Measurements from ENCODE around the gene TOGARAM1. TPM values are rescaled to one million over a fixed set of nuclear protein-coding genes. Genes with fewer than 3 reads are reported as not detected.
A peak's percentile ranks its signal among the peaks of the same experiment; 100 is the strongest.

TOGARAM1 gene, protein sequence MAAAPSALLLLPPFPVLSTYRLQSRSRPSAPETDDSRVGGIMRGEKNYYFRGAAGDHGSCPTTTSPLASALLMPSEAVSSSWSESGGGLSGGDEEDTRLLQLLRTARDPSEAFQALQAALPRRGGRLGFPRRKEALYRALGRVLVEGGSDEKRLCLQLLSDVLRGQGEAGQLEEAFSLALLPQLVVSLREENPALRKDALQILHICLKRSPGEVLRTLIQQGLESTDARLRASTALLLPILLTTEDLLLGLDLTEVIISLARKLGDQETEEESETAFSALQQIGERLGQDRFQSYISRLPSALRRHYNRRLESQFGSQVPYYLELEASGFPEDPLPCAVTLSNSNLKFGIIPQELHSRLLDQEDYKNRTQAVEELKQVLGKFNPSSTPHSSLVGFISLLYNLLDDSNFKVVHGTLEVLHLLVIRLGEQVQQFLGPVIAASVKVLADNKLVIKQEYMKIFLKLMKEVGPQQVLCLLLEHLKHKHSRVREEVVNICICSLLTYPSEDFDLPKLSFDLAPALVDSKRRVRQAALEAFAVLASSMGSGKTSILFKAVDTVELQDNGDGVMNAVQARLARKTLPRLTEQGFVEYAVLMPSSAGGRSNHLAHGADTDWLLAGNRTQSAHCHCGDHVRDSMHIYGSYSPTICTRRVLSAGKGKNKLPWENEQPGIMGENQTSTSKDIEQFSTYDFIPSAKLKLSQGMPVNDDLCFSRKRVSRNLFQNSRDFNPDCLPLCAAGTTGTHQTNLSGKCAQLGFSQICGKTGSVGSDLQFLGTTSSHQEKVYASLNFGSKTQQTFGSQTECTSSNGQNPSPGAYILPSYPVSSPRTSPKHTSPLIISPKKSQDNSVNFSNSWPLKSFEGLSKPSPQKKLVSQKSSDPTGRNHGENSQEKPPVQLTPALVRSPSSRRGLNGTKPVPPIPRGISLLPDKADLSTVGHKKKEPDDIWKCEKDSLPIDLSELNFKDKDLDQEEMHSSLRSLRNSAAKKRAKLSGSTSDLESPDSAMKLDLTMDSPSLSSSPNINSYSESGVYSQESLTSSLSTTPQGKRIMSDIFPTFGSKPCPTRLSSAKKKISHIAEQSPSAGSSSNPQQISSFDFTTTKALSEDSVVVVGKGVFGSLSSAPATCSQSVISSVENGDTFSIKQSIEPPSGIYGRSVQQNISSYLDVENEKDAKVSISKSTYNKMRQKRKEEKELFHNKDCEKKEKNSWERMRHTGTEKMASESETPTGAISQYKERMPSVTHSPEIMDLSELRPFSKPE (N-terminal part only)
- 4.4 and 6.8 TPM in 2 replicates for total RNA-seq (2014; rRNA removed; shearing (Covaris generic))

DNA sequence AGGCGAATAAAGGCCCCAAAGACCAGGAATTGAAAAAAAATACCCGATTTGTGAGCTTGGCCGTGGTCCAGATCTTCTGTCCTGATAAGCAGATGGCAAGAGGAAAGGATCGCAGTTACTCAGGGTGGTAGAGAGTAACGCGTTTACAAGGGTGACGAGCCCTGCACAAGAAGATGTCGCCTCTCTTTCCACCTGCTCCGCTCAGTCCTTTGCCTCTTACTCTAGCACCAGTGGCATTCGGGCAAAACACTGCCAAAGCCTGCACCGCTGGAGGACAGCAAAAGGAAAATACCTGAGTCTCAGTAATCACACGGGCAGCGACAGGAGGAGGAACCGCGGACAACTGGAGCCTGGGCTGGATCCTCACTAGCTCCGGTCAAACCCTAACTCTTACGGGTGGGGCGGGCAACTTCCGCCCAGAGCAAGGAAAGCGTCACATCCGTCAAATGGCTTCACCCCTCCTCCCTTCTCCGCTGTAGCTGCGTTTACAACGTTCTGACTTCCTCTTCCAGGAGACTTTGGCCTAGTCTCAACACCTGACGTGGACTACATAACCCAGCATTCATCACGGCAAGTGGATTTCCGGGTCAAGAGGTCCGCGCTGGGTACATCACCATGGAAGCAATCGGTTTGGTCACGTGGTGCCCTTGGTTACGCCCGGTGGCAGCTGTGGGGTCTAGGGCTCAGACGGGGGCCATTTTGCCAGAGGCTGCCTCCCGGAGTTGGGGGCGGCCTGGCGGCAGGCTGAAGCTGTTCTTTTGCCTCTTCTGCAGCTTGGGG lies at the start of gene TOGARAM1, which contains the start of gene KLHL28:
Gene TOGARAM1, plus strand, starts transcription at position 637 of the 780 bp plus-strand sequence. CDS start 232 bp downstream, outside the sequence.
Gene KLHL28, minus strand, starts transcription at position 394 of the 780 bp plus-strand sequence. CDS start 16,019 bp downstream, outside the sequence.
- in situ Hi-C loops (cut with HindIII; ENCODE audit: low sequenced_read_pairs), result no loop called here
- peak; percentile 100 for DNase-seq (ENCODE audit: low spot score)

DNA sequence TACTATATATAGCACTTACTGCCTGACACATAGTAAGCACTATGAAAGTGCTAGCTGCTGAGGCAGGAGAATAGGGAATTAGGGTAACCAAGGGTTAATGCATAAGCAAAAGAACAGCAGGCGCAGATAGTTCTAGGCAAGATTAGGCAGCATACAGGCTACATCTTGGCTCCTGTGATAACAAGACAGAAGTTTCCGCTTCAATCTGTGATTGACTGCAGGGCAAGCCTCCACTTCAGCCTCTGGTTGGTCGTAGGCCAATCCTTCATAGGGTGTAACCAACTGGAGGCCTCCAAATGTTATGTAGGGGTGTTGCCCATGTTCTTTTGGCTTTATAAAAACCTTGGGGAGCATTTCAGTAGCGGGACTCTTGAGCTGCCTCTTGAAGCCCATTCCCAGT lies 47.1 kb upstream of the TOGARAM1 start:
- in situ Hi-C loops (cut with HindIII; ENCODE audit: low sequenced_read_pairs), result no loop called here
- no peak for DNase-seq (ENCODE audit: low spot score)

DNA sequence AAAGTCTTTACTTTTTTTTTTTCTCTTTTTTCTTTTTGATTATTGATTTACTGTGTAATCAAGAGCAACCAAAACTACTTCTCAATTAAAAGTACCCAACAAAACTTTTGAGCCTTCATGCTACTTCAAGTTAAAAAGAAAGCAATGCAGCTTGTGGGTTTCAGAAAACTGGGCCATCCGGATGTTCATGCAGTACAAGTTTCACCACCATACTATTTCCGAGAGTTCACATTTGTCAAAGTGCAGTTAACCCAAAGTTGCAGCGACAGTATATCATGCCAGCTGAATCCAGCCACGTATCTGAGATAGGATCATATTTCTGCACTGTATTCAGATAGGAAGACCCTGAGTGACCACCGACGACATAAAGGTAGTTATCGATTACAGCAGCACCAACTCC lies 33.2 kb upstream of the TOGARAM1 start:
- in situ Hi-C loops (cut with HindIII; ENCODE audit: low sequenced_read_pairs), result no loop called here

DNA sequence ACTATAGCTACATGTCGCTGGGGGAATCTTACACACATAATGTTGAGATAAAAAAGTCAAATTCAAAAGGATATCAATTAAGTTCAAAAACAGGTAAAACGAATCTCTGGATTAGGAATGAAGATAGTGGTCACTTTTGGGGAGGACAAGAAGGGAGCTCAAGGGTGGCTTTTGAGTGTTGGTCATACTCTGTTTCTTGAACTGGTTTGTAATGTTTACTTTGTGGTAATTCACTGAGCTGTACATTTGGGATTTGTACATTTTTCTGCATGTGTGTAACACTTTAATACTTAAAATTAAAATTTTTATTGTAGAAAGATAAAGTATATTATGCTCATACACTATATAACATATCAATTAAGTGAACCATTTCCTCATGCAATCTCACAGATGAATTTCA lies 26.8 kb upstream of the TOGARAM1 start:
- in situ Hi-C loops (cut with HindIII; ENCODE audit: low sequenced_read_pairs), result no loop called here
- DNase-seq (ENCODE audit: low spot score), result no peak

More for the DNA sequence above, 33.2 kb upstream of the TOGARAM1 start:
- no peak for DNase-seq (ENCODE audit: low spot score)

DNA sequence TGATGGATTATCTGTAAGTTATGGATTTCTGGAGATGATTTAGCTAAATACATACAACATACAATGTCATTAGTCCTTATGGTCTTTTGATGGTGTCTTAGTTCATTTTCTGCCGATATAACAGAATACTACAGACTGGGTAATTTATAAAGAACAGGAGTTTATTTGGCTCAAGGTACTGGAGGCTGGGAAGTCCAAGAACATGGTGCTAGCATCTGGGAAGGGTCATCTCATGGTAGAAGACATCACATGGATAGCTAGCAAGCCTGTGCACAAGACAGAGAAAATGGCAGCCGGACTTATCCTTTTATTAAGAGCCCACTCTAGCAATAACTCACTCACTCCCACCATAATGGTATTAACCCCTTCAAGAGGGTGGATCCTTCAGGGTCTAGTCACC lies 24.4 kb upstream of the TOGARAM1 start:
- in situ Hi-C loops (cut with HindIII; ENCODE audit: low sequenced_read_pairs), result no loop called here
- no peak for DNase-seq (ENCODE audit: low spot score)

DNA sequence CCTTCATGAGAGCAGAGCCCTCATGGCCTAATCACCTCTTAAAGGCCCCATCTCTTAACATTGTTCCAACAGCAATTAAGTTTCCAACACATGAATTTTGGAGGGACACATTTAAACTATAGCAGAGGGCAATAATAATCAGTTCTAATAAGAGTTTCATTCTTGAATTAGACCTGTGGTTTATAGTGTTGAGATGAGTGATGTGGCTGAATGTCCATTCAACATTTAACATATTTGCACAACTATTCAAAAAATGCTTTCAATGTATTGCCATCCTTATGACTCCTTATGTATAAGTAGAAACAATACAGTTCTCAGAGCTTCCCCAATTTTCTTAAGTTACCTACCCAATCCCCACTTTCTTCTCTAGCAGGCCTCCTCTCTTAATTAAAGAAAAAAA lies 21.8 kb upstream of the TOGARAM1 start:
- in situ Hi-C loops (cut with HindIII; ENCODE audit: low sequenced_read_pairs), result no loop called here
- DNase-seq (ENCODE audit: low spot score), result no peak

DNA sequence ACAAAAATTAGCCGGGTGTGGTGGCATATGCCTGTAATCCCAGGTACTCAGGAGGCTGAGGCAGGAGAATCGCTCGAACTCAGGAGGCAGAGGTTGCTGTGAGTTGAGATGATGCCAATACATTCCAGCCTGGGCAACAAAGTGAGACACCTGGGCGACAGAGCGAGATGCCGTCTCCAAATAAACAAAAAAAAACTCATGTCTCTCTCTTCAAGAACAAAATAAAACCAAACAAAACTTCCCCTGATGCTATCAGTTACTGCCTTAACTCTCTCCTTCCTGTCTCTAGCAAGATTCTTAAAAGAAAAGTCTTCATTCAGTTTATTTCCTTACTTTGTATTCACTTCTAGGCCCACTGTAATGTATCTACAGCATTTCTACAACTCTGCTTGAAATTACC lies 21.0 kb upstream of the TOGARAM1 start:
- DNase-seq (ENCODE audit: low spot score), result no peak
- in situ Hi-C loops (cut with HindIII; ENCODE audit: low sequenced_read_pairs), result no loop called here

DNA sequence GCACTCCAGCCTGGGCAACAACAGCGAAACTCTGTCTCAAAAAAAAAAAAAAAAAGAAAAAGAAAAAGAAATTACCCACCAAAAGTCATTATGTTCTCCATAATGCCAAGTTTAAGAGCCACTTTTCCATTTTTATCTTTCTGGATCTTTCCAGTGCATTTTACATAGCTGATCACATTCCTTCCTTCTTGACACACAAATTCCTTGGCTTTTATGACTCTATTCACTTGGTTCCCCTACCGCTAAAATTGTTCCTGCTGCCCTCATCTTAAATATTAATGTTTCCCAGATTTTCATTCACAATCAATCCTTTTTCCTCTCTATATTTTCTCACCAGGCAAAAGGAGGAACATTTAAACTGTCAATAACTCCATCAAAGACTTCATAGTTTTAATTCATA lies 20.4 kb upstream of the TOGARAM1 start:
- DNase-seq (ENCODE audit: low spot score), result no peak
- in situ Hi-C loops (cut with HindIII; ENCODE audit: low sequenced_read_pairs), result no loop called here

DNA sequence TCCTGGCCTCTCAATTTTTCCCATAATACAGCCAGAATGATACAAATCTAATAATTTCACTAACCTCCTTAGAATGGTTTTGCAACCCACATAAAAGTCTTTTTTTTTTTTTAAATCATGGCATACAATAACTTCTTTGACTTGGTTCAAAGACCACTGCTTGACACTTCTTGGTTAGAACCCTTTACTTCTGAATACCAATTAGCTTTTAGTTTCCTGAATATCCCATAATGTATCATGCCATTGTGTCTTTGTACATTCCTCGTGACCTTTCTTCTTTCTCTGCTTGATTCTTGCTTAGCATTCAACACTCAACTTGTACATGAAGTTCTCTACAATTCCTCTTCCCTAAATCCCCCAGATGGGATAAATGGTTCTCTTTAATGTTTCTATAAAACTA lies 19.6 kb upstream of the TOGARAM1 start:
- no peak for DNase-seq (ENCODE audit: low spot score)
- in situ Hi-C loops (cut with HindIII; ENCODE audit: low sequenced_read_pairs), result no loop called here

DNA sequence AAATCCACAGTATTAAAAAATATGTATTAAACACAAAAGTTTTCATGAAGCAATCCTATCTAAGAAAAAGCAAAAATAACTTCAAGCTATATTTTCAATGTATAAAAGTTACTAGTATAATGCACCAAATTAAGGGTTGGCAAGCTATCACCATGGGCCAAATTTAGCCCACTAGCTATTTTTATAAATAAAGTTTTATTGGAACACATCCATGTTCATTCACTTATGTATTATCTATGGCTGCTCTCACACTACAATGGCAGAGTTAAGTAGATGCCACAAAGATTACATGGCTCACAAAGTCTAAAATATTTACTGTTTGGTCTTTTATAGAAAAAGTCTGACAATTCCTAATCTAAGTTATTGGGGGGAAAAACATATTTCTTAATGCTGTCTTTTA lies 17.9 kb upstream of the TOGARAM1 start:
- in situ Hi-C loops (cut with HindIII; ENCODE audit: low sequenced_read_pairs), result no loop called here

DNA sequence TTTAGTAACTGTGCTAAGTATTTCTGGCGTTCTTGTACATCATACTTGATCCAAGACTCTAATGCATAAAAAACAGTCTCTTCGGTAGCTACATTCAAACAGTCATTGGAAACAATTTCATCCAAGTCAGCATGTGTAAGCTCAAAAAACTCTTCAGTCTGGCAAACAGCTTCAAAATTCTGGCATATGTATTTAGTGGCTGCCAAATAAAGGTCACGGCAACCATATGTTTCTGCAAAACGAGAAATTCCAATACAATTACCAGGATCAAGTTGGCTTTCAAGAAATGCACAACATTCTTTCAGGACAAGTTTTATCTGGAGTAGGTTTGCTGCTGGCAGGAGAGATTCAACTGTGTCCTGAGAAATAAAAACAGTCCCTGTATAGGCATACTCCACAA lies 16.7 kb upstream of the TOGARAM1 start:
- in situ Hi-C loops (cut with HindIII; ENCODE audit: low sequenced_read_pairs), result no loop called here
- DNase-seq (ENCODE audit: low spot score), result peak; percentile 58

More for the DNA sequence above, 17.9 kb upstream of the TOGARAM1 start:
- no peak for DNase-seq (ENCODE audit: low spot score)

DNA sequence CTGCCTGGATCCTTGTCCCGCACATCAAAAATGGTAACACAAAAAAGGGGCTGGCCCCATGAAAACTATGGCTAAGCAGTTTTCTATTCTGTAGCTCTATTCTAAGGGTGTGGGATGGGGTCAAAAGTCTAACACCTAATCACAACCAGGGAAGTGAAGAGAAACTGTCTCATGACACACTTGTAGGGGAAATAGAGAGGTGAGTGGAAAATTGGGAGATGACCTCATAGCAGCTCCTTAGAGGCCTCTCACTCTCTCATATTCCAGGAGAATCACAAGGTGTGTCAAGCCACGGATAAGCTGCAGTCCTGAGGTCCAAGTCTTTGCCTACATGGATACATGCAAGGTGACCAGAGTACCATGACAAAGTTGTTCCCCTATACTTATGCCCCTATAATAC lies 10.9 kb upstream of the TOGARAM1 start:
- in situ Hi-C loops (cut with HindIII; ENCODE audit: low sequenced_read_pairs), result no loop called here
- DNase-seq (ENCODE audit: low spot score), result no peak

DNA sequence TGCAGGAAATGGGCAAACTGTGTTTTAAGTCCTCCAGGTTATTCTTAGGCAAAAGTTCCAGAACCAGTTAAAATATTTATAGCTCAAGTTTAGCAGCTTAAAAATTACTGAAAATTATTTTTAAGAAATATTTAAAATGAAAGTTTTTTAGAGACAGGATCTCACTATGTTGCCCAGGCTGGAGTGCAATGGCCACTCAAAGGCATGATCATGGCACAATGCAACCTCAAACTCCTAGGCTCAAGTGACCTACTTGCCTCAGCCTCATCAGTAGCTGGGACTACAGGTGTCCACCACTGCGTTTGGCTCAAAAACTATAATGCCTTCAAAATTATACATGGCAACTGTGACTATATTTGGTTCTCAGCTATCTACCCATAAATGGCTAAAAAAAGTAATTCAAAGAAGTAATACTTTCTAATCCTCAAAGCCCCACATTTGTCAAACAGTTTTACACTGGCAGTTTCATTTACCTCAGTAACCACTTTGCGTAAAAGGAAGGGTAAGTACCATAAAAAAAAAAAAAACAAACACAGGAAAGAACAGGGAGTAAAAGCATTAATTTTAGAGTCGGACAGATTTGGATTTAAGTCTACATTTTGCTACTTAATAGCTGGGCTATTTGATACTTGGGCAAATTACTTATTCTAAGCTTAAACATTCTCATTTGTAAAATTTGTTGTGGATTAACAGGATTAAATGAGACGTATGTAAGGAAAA lies 9.4 kb upstream of the TOGARAM1 start:
- in situ Hi-C loops (cut with HindIII; ENCODE audit: low sequenced_read_pairs), result no loop called here
- no peak for DNase-seq (ENCODE audit: low spot score)

DNA sequence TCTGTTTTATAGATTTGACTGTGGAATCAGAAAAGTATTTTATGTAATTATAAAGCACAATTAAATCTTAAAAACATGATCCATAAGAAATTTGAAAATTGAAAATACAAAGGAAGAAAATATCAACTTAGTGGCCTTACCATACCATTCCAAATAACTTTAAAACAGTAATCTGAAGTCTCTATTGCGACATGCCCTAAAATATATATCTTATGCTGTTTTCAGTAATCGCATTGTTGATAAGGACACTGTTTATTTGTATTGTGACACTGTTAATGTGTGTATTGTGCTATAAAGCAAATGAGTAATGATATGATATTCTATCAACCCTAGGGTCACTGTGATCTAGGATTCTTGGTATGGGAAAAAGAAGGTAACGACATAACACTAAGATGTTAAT lies 7.2 kb upstream of the TOGARAM1 start:
- in situ Hi-C loops (cut with HindIII; ENCODE audit: low sequenced_read_pairs), result no loop called here
- DNase-seq (ENCODE audit: low spot score), result no peak

DNA sequence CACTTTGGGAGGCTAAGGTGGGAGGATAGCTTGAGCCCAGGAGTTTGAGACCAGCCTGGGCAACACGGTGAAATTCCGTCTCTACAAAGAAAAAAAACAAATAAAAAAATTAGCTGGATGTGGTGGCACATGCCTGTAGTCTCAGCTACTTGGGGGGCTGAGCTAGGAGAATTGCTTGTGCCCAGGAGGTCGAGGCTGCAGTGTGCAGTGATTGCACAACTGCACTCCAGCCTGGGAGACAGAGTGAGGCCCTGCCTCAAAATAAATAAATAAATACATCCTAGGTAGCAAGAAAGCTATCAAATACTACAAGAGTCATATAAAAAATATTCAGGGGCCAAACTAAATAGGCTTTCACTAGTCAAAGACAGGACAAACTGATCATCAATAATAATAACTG lies 6.5 kb upstream of the TOGARAM1 start:
- in situ Hi-C loops (cut with HindIII; ENCODE audit: low sequenced_read_pairs), result no loop called here
- no peak for DNase-seq (ENCODE audit: low spot score)

DNA sequence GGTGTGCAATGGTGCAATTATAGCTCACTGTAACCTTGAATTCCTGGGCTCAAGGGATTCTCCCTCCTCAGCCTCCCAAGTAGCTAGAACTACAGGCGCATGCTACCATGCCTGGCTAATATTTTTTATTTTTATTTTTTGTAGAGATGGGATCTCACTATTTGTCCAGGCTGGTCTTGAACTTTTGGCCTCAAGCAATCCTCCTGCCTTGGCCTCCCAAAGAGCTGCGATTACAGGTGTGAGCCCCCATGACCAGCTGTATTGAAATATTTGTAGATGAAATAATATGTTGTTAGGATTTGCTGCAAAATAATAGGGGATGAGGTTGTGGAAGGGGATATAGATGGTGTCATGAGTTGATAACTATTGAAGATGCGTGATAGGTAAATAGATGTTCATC lies 5.1 kb upstream of the TOGARAM1 start:
- in situ Hi-C loops (cut with HindIII; ENCODE audit: low sequenced_read_pairs), result no loop called here
- DNase-seq (ENCODE audit: low spot score), result no peak

DNA sequence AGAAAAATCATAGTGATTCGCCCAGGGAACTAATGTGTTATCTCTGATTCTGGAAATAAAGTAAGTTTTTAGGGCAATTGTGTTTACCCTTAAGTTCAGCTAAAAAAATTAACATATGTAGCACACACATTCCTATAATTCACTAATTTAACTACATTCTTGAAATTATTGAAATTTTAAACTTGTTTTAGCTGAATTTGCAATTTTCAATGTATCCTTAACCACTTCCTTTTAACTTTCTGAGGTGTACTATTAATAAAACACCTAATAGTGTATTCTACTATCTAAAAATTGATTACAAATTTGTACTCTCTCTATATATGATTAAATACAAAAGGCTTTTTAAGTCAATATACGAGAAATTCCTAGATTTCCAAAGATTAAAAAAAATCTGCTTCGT lies 2.5 kb upstream of the TOGARAM1 start:
- in situ Hi-C loops (cut with HindIII; ENCODE audit: low sequenced_read_pairs), result no loop called here
- no peak for DNase-seq (ENCODE audit: low spot score)

DNA sequence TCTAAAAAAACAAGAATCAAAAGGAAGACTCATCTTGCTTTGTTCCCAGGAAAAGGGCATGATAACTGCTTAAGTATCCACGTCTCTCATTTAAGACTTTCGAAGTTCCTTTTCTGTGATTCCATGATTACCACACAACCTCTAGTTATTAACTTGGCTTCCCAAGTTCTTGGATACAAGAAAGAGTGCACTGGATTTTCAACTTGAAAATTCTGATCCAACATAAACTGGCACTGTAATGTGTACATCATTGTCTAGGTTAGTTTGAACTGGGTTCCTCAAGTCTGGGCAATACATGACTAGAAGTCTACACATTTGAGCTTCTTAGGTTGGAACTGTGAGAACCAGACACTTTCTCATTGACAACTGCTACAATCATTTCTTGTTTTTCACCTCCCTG lies 1.8 kb upstream of the TOGARAM1 start:
- DNase-seq (ENCODE audit: low spot score), result no peak
- in situ Hi-C loops (cut with HindIII; ENCODE audit: low sequenced_read_pairs), result no loop called here

Data from G401 (cell line).